ENCODE measurements around the gene CHFR.

DNA sequence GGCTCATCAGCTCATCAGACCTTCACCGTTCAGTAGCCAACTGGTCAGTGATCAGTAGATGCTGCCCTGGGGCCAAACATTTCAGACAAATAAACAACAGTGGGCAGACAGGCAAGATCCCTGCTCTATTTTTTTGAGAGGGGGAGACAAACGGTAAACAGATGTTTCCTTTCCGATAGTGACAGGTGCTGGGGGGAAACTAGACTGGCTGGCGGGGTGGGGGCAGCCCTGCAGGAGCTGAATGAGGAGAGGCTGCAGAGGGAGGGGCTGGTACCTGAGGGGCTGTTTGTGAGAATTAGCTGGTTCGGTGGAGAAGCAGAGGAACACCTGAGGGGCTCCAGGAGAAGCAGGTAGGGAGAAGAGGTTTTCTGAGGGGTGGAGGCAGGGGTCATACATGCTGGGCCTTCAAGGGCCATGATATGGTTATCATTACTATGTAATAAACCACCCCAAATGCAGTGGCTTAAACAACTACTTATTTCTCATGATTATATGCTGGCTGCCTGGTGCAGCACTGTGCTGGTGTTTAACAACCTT lies 50.5 kb downstream of the CHFR start:
- TF ChIP-seq, protein P1, sequence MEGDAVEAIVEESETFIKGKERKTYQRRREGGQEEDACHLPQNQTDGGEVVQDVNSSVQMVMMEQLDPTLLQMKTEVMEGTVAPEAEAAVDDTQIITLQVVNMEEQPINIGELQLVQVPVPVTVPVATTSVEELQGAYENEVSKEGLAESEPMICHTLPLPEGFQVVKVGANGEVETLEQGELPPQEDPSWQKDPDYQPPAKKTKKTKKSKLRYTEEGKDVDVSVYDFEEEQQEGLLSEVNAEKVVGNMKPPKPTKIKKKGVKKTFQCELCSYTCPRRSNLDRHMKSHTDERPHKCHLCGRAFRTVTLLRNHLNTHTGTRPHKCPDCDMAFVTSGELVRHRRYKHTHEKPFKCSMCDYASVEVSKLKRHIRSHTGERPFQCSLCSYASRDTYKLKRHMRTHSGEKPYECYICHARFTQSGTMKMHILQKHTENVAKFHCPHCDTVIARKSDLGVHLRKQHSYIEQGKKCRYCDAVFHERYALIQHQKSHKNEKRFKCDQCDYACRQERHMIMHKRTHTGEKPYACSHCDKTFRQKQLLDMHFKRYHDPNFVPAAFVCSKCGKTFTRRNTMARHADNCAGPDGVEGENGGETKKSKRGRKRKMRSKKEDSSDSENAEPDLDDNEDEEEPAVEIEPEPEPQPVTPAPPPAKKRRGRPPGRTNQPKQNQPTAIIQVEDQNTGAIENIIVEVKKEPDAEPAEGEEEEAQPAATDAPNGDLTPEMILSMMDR (conservative IDR thresholded peaks at IDR 0.05) = no peak
- no peak for TF ChIP-seq ZFX (IDR thresholded peaks at IDR 0.05)

Data from C4-2B (cell line).